GM19099 (cell line): ENCODE results near the gene PPP2R2C.

Source experiments
- POLR2A ChIP-seq: IDR thresholded peaks from 3 replicates; pipeline ENCODE4 v1.6.1; 2011; ENCODE audit warnings: low read depth; ENCODE audit not compliant: insufficient read length; ENCODE audit errors: extremely low read depth

PPP2R2C gene

DNA sequence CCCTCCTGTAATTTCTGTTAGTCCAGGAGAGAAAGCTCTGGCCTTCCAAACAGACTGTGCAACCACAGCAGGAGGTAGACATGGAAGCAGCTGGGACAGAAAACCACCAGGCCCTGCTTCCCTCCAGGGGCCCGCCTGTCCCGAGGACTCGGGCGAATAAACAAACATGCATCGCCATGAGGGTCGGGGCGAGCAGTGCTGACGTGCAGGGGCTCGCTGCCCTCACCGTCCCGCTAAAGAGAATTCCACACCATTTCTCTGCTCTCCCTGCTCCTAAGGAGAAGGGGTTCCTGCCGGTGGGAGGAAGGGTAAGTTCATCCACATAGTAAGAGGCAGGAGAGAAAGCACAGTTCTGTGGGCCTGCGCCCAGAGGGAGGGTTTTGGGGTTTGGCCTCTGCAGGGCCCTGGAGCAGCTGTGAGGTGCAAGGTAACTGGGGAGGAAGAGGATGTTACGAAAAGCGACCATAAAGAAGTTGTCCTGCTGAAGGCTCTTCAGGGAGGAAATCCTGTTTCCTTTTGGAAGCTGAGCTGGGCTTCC, 147.9 kb downstream of the PPP2R2C start:
- no peak for TF ChIP-seq POLR2A

DNA sequence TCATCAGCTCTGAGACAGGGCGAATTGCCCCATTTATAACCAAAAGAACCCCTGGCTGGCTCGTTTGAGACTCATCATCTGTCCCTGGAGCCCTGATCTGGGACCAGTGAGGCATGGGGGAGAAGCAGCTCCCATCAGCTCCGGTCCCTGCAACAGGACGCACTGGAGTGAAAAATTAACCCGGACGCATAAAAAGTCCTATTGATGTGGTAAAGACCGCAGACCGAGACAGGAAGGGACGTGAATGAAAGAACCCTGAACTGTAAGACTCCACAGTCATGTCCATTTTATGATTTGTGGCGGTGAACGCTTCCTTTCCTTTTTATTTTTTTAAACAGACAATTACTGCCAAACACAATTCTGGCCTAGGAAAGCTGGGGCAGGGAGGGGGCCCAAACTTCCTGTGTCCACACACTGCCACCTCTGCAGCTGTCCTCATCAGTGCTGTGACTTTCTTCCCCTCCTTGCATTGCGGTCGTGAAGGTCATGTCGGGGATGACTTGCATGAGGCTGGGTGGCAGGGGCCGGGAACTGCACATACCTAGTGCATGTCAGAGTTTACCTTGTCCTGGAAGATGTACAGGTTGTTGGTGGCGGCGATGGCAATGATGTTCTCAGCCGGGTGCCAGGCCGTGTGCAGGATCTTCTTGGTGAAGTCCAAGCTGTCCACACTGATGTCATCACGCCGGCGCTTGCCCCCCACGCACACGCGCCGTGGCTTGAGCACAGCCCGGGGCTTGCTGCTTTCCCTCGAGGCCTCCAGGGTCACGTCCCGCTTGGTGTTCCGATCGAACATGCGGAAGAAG, 149.4 kb downstream of the PPP2R2C start:
- no peak for TF ChIP-seq POLR2A

DNA sequence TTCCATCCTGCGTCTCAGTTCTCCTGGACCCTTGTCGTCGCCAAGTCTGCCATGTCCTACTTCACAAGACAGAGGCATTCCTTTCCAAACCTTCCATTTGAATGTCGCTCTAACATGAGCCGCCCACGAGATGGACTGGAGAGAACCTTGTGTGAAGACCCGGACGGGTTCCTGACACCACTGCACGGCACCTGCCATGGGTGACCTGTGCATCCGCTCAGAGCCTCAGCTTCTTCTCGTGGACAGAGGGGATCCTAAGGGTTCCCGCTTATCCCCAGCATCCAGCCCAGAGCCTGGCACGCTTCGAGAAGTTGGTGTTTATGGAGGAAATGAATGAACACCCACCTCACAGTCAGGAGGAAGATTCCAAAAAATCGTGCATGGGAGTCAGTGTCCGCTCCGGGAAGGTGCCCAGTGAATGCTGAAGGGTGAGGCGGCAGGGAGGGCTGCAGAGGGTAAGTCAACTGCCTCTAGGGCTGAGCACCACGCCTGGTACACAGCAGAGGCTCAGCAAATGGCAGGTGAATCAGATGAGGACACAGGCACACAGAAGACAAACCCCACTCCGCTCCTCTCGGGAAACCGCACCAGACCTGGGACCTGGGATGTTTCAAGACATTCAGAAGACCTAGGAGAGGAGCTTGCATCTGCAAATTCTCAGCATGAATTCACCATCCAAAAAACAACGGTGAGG, 150.2 kb downstream of the PPP2R2C start:
- TF ChIP-seq POLR2A = no peak

DNA sequence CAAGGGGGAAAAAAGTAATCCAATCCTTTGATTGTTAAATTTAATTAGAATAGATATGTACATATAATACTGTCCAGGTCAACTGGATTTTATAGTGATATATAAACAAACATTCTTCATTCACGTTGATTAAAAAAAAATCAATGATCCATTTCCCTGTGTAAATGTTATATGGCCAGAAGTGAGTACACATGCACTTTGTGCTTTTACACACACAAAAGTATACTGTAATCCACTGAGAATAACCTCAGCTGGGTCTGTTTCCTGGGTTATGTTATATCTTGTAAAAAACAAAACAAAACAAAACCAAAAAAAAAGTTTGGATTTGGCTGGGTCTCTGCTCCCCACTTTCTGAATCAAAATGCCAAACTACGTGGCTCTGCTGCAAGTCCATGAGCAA, 151.1 kb downstream of the PPP2R2C start:
- no peak for TF ChIP-seq POLR2A

- no peak for TF ChIP-seq POLR2A
These were observed 151.8 kb downstream of the PPP2R2C start for GRCh38 chr4:6320663-6321062.

- TF ChIP-seq POLR2A = no peak
These were observed 152.8 kb downstream of the PPP2R2C start for GRCh38 chr4:6319530-6320150.

- TF ChIP-seq POLR2A = no peak
These were observed 154.2 kb downstream of the PPP2R2C start for GRCh38 chr4:6318206-6318605.

DNA sequence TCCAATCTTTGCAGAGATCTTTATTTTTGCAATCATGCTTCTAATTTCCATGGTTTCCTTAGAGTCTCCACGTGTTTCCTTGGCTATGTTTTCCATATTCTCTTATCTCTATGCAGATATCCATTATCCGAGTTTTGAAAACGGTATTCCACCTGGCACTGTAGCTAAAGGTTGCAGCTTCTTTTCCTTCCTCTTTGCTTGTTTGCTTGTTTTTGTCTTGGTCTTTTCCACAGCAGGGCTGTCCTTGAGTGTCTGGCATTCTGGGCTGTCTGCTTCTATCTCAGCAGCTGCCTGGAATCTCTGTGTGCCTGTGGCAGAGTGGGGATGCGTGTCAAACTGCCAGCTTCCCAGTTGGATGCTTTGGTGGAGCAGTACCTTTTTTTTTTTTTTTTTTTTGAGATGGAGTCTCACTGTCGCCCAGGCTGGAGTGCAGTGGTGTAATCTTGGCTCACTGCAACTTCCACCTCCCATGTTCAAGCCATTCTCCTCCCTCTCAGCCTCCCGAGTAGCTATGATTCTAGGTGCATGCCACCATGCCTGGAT, 155.9 kb downstream of the PPP2R2C start:
- no peak for TF ChIP-seq POLR2A

DNA sequence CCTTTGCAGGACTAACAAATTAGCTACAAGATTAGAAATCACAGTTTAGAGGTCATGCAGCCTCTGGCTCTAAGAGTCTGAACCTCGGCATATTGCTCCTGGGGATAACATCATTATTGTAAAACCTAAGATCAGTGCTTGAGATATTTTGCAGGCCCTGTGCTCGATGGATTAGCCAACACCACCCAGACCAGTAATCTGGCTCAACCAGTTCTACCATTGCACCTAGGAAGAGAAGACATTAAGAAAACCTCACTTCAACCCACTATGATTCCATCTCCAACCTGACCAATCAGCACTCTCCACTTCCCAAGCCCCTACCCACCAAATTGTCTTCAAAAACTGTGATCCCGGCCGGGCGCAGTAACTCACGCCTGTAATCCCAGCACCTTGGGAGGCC, 159.2 kb downstream of the PPP2R2C start:
- no peak for TF ChIP-seq POLR2A

DNA sequence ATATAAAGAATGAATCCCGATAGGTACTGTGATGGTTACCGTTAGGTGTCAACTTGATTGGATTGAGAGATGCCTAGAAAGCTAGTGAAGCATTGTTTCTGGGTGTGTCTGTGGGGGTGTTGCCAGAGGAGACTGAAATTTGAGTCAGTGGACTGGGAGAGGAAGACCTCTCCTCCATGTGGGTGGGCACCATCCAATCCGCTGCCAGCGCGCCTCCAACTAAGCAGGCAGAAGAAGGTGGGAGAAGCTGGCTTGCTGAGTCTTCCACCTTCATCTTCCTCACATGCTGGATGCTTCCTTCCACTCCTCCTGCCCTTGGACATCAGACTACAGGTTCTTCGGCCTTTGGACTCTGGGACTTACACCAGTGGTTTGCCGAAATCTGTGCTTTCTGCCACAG, 162.6 kb downstream of the PPP2R2C start:
- no peak for TF ChIP-seq POLR2A

DNA sequence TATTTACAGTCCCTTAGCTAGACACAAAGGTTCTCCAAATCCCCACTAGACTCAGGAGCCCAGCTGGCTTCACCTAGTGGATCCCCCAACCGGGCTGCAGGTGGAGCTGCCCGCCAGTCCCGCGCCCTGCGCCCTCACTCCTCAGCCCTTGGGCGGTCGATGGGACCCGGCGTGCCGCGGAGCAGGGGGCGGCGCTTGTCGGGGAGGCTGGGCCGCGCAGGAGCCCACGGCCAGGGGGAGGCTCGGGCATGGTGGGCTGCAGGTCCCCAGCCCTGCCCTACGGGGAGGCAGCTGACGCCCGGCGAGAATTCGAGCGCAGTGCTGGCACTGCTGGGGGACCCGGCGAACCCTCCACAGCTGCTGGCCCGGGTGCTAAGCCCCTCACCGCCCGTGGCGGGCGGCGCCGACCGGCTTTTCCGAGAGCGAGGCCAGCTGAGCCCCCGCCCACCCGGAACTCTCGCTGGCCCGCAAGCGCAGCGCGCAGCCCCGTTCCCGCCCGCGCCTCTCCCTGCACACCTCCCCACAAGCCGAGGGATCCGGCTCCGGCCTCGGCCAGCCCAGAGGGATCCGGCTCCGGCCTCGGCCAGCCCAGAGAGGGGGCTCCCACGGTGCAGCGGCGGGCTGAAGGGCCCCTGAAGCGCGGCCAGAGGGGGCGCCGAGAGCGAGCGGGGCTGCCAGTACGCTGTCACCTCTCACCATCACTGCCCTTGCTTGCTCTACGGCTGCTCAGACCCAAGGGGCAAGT, 163.3 kb downstream of the PPP2R2C start:
- TF ChIP-seq POLR2A = no peak

GRCh38 chr4:6307891-6308290, 164.5 kb downstream of the PPP2R2C start:
- TF ChIP-seq POLR2A = no peak

- TF ChIP-seq POLR2A = no peak
These were observed 165.2 kb downstream of the PPP2R2C start for GRCh38 chr4:6307230-6307629.

- no peak for TF ChIP-seq POLR2A
These were observed 166.1 kb downstream of the PPP2R2C start for GRCh38 chr4:6306299-6306698.

DNA sequence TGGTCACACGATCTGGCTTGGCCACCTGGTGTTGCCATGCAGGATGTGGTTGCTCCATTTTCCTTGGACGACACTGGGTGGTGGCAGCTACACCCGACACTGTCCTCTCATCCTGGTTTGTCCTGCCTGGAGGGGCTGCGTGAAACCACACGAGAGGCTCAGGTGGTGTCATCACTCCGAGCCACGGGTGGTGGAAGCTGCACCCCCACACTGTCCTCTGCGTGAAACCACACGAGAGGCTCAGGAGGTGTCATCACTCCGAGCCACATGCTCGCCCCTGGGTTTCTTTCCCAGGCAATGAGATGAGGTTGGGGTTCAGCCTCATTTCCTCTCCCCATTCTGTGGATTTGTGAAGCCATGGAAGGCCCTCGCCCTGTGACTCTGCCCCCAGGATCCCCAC, 168.5 kb downstream of the PPP2R2C start:
- no peak for TF ChIP-seq POLR2A

DNA sequence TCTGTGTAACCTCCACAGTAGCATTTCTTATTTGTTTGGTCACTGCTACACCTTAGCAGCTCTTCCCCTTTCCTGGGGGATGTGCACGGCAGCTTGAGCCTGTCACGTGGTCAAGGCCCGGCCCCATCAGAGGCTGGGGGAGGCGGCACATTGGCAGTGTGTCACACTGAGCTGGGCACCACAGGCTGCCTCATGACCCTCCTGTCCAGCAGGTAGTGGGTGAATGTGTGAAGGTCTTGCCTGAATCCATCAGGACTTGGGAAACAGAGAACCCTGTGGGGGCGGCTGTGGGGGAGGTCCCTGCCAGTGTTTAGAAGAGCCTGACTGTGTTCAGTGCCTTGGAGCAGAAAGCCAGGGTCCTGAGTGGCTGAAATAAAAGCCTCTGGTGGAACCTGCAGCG, 169.5 kb downstream of the PPP2R2C start:
- TF ChIP-seq POLR2A = no peak
